Measurements from ENCODE around the gene PCDHGA1. TPM values are rescaled to one million over a fixed set of nuclear protein-coding genes. Genes with fewer than 3 reads are reported as not detected.

Gene PCDHGA1
- total RNA-seq, 4 donors from 2014 or later = 0.26 to 0.38 (median 0.33) TPM

DNA sequence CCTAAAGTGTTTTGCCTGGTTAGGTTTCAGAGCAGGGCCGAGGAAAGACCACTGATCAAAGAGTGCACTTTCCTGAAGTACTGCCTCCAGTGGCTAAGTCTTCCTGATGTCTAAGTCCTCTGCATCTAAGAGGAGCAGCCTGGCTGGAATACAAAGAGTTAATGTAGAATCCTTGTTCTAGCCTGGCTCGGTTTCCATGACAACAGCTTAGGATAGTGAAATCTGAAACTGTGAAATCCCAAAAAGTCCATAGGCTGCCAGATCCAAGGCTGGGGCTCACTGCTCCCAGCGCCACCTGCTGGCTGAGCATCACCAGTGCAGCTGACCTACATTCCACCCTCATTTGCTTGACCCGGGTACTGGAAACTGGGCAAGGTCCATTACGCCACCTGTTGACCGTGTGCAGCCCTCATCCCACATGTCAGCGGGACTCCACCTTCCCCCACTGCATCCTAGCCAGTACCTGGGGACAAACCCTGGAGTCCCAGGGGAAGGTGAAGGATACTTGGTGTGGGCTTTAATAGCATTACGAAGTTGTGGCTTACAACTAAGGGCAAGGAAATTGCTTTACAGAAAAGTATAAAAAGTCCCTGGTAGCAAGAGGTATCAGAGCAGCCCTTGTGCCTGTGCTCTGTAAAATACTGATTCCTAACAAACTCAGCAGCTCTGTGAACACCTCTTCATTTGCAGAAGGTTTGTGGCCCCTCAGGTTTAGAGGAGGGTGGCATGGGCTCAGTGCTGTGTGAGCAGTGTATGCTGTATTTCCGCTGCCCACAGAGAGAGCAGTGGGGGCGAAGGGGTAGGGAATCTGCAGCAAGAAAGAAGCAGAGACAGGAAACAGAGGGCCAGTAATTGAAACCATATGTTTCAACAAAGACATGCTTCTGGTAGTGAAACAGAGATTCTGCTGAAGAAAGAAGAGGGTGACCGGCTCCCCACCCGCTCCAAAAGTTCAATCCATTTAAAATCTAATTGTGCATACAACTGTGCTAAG, 194.6 kb downstream of the PCDHGA1 start:
- TF ChIP-seq EP300 (IDR thresholded peaks at IDR 0.05) (no peak), POLR2AphosphoS5 (IDR thresholded peaks at IDR 0.05) (peak in 2 of 3 donors; percentile 67 to 74), POLR2A (IDR thresholded peaks at IDR 0.05) (no peak)
- TF ChIP-seq, protein P1, sequence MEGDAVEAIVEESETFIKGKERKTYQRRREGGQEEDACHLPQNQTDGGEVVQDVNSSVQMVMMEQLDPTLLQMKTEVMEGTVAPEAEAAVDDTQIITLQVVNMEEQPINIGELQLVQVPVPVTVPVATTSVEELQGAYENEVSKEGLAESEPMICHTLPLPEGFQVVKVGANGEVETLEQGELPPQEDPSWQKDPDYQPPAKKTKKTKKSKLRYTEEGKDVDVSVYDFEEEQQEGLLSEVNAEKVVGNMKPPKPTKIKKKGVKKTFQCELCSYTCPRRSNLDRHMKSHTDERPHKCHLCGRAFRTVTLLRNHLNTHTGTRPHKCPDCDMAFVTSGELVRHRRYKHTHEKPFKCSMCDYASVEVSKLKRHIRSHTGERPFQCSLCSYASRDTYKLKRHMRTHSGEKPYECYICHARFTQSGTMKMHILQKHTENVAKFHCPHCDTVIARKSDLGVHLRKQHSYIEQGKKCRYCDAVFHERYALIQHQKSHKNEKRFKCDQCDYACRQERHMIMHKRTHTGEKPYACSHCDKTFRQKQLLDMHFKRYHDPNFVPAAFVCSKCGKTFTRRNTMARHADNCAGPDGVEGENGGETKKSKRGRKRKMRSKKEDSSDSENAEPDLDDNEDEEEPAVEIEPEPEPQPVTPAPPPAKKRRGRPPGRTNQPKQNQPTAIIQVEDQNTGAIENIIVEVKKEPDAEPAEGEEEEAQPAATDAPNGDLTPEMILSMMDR (IDR thresholded peaks at IDR 0.05) = peak; percentile 97 to 99
- DNase-seq (ENCODE audit: low spot score in 2 of 2) = peak; percentile 90 to 92
- WGBS = 38% methylated on average over 10 of the region's 12 CpGs
- Histone ChIP-seq H3K4me3 (peak overlapping the region; percentile 14), H3K4me1 (peaks cover 80% of the 10 kb centered on the region), H3K27me3 (no peaks in the 10 kb centered on the region), H3K27ac (peak overlapping the region; percentile 69), H3K9me3 (no peaks in the 10 kb centered on the region), H3K36me3 (peaks cover 40% of the 10 kb centered on the region)

DNA sequence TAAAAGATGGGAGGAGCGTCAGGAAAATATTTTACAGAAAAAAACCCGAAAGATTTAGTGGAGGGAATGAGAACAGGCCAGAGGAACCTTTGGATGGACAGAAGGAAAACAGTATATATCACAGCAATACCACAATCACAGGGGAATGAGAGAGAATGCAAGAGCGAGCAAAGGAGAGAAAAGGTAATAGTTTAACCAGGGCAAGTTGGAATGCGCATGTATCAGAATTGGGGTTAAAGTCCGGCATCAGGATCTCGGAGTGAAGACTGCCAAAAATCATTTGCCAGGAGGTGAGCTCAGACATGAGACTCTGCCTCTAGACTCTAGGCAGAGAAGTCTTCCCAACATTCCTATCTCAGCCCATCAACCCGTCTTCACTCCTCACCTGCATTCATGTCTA, 195.3 kb downstream of the PCDHGA1 start:
- WGBS = 75% methylated on average over 7 of the region's 7 CpGs
- Histone ChIP-seq H3K4me1 (peaks cover 76% of the 10 kb centered on the region), H3K27me3 (no peaks in the 10 kb centered on the region), H3K36me3 (peaks cover 40% of the 10 kb centered on the region), H3K9me3 (no peaks in the 10 kb centered on the region), H3K4me3 (no peak overlapping the region), H3K27ac (peak overlapping the region; percentile 69)
- TF ChIP-seq, protein P1 (IDR thresholded peaks at IDR 0.05) = no peak
- no peak for DNase-seq (ENCODE audit: low spot score in 2 of 2)

DNA sequence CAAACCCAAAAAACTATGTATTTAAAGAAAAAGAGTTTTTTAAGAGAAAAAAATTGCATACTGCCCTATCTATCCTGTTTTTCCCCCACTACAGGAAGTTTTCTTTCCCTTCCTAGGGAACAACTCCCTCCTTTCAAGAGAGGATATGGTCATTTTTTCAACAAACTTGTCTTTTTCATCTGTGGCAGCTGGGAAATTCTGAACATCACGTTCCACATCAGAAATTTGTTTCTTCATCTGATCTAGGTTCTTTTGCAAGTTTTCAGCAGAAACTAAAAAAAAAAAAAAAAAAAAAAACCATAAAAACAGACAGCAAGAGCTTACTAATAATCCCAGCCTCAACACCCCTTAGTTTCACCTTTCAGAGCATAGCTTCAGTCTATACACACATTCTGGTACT, 197.1 kb downstream of the PCDHGA1 start:
- Histone ChIP-seq H3K4me1 (peaks cover 58% of the 10 kb centered on the region), H3K36me3 (peaks cover 40% of the 10 kb centered on the region)

DNA sequence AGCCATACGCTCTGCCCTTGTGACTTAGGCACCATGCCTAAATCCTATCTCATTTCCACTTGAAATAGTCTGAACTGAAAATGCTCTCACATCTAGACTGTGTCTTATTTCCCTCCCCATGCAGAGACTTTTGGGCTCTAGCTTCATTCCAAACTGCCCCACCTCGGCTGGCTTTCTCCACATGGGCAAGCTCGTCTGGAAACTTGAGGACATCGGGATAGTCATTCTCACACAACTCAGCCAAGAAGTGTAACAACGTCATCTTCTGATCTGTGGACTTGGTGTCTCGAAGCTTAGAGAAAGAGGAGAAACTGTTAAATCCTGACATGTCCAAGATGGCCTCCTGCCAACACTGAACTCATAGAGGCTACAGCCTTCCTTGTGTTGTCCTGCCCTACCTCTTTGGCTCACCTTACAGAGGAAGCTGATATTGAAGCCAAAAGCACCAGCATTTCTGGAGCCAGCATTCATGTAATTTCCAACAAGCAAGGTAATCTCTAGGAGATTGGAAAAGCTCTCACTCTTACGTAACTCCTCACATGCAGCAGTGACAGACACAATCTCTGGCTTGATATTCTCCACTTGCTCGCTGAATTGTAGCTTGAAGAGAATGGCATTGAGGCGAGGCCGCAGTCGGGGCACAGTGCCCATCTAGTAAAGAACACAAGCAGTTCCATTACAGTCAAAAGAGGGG, 198.1 kb downstream of the PCDHGA1 start:
- H3K4me1 ChIP-seq = peaks cover 51% of the 10 kb centered on the region
- peak overlapping the region; percentile 77 for H3K27ac ChIP-seq
- DNase-seq (ENCODE audit: low spot score in 2 of 2) = no peak
- WGBS = 58% methylated on average over 11 of the region's 11 CpGs
- no peak overlapping the region for H3K4me3 ChIP-seq
- no peaks in the 10 kb centered on the region for H3K9me3 ChIP-seq
- no peaks in the 10 kb centered on the region for H3K27me3 ChIP-seq
- no peak for TF ChIP-seq EP300 (IDR thresholded peaks at IDR 0.05)
- no peak for TF ChIP-seq POLR2A (IDR thresholded peaks at IDR 0.05)
- no peak for TF ChIP-seq POLR2AphosphoS5 (IDR thresholded peaks at IDR 0.05)
- TF ChIP-seq, protein P1 (IDR thresholded peaks at IDR 0.05) = no peak
- peaks cover 39% of the 10 kb centered on the region for H3K36me3 ChIP-seq

More for the DNA sequence above, 197.1 kb downstream of the PCDHGA1 start:
- H3K9me3 ChIP-seq = no peaks in the 10 kb centered on the region
- no peak for DNase-seq (ENCODE audit: low spot score in 2 of 2)
- 74% methylated on average over 1 of the region's 1 CpG for WGBS
- peak overlapping the region; percentile 67 for H3K27ac ChIP-seq
- H3K27me3 ChIP-seq = no peaks in the 10 kb centered on the region
- TF ChIP-seq EP300 (IDR thresholded peaks at IDR 0.05) = no peak
- TF ChIP-seq, protein P1 (IDR thresholded peaks at IDR 0.05) = no peak
- no peak for TF ChIP-seq POLR2AphosphoS5 (IDR thresholded peaks at IDR 0.05)
- no peak for TF ChIP-seq POLR2A (IDR thresholded peaks at IDR 0.05)
- H3K4me3 ChIP-seq = no peak overlapping the region

DNA sequence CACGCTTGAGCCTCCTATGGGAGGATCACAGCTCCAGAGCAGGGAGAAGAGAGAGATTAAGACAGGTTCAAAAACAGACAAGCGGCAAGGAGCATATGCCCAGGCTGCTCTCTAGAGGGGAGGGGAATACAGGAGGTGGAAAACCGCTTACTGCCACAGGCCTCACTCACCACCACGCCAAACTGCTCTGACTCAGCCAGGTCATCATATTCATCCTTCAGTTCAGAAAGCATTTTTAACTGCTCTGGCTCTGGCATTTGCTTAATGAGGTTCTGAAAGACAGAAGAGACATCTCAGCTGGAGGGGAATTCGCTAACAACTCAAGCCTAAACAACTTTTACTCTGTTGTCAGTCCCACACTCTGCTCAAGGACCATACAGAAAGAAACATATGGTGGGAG, 198.7 kb downstream of the PCDHGA1 start:
- no peak for DNase-seq (ENCODE audit: low spot score in 2 of 2)
- peaks cover 48% of the 10 kb centered on the region for H3K4me1 ChIP-seq
- H3K4me3 ChIP-seq = no peak overlapping the region
- no peaks in the 10 kb centered on the region for H3K9me3 ChIP-seq
- peaks cover 40% of the 10 kb centered on the region for H3K36me3 ChIP-seq
- no peaks in the 10 kb centered on the region for H3K27me3 ChIP-seq
- WGBS = 50% methylated on average over 5 of the region's 5 CpGs
- TF ChIP-seq POLR2AphosphoS5 (IDR thresholded peaks at IDR 0.05) = no peak
- TF ChIP-seq, protein P1 (IDR thresholded peaks at IDR 0.05) = no peak
- no peak for TF ChIP-seq POLR2A (IDR thresholded peaks at IDR 0.05)
- TF ChIP-seq EP300 (IDR thresholded peaks at IDR 0.05) = no peak
- peak overlapping the region; percentile 77 for H3K27ac ChIP-seq
